GM12891 (cell line): ENCODE data around the gene CTSF.

Experiments
- POLR2A ChIP-seq: IDR thresholded peaks from 2 replicates; pipeline ENCODE4 v1.6.1; 2011; ENCODE audit warnings: low read depth, low read length, control low read depth
- POLR2AphosphoS5 ChIP-seq: IDR thresholded peaks from 2 replicates; pipeline ENCODE4 v1.6.1; 2011; ENCODE audit warnings: low read depth, low read length, control low read depth

DNA sequence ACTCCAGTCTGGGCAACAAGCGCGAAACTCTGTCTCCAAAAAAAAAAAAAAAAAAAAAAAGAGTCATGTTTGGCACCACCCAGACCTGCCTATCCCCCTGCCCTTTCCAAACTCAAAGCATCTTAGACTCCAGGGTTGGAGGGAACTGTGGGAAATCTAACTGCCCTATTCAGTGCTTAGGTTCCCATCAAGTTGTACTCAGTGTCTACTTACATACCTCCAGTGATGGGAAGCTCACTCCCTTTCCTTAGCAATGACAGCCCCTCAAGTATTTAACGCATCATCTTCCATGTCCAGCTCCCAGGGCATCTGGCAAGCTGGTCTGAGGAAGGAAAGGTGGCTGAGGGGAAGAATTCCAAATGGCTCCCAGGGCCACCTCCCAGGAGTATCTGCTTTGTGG, 18.7 kb downstream of the CTSF start:
- no peak for TF ChIP-seq POLR2A
- no peak for TF ChIP-seq POLR2AphosphoS5
